HEK293T (cell line): ENCODE data around the gene STX1A.

ENCODE experiments used
- ARNT ChIP-seq: fragments of 450-650 bp; IDR thresholded peaks from 2 replicates; pipeline ENCODE4 v1.6.1; 2017; ENCODE audit warnings: mild to moderate bottlenecking
- BHLHE40 ChIP-seq: fragments of 450-650 bp; IDR thresholded peaks from 2 replicates; pipeline ENCODE4 v1.6.1; 2016; ENCODE audit warnings: mild to moderate bottlenecking, moderate library complexity, borderline replicate concordance
- ELF4 ChIP-seq: fragments of 450-650 bp; IDR thresholded peaks from 2 replicates; pipeline ENCODE4 v1.6.1; 2017; ENCODE audit warnings: antibody characterized with exemption
- FOXK2 ChIP-seq: fragments of 450-650 bp; IDR thresholded peaks from 2 replicates; pipeline ENCODE4 v1.6.1; 2016; ENCODE audit warnings: mild to moderate bottlenecking
- FOXM1 ChIP-seq: fragments of 450-650 bp; IDR thresholded peaks from 2 replicates; pipeline ENCODE4 v1.6.1; 2017; ENCODE audit warnings: mild to moderate bottlenecking, borderline replicate concordance
- LEF1 ChIP-seq: fragments of 450-650 bp; IDR thresholded peaks from 2 replicates; pipeline ENCODE4 v1.6.1; 2017; ENCODE audit warnings: mild to moderate bottlenecking, borderline replicate concordance
- PKNOX1 ChIP-seq: fragments of 450-650 bp; IDR thresholded peaks from 2 replicates; pipeline ENCODE4 v1.6.1; 2016
- SP1 ChIP-seq: fragments of 450-650 bp; IDR thresholded peaks from 2 replicates; pipeline ENCODE4 v1.6.1; 2017
- SUZ12 ChIP-seq: fragments of 450-650 bp; IDR thresholded peaks from 2 replicates; pipeline ENCODE4 v1.6.1; 2016; ENCODE audit warnings: mild to moderate bottlenecking
- TARDBP ChIP-seq: fragments of 450-650 bp; IDR thresholded peaks from 2 replicates; pipeline ENCODE4 v1.6.1; 2016
- ZNF384 ChIP-seq: fragments of 450-650 bp; IDR thresholded peaks from 2 replicates; pipeline ENCODE4 v1.6.1; 2016

- TF ChIP-seq ARNT (no peak), PKNOX1 (no peak), SP1 (no peak), FOXM1 (no peak), TARDBP (no peak), FOXK2 (no peak), LEF1 (no peak), SUZ12 (no peak), BHLHE40 (no peak), ELF4 (no peak), ZNF384 (no peak)
These were observed 34.2 kb downstream of the STX1A start for GRCh38 chr7:73685311-73685710.
